GM21619 (cell line): ENCODE results near the gene SMARCB1.
"Not testable (repeated sequence)": the region's sequence is repeated elsewhere in the genome, so short reads cannot be mapped to it uniquely, and the experiment has no call there.

Experiments used
- ATAC-seq: cut with Tn5 transposase; IDR thresholded peaks from one replicate; pipeline ENCODE4 v1.9.1; 2021; ENCODE audit not compliant: unreplicated experiment

The SMARCB1 gene

DNA sequence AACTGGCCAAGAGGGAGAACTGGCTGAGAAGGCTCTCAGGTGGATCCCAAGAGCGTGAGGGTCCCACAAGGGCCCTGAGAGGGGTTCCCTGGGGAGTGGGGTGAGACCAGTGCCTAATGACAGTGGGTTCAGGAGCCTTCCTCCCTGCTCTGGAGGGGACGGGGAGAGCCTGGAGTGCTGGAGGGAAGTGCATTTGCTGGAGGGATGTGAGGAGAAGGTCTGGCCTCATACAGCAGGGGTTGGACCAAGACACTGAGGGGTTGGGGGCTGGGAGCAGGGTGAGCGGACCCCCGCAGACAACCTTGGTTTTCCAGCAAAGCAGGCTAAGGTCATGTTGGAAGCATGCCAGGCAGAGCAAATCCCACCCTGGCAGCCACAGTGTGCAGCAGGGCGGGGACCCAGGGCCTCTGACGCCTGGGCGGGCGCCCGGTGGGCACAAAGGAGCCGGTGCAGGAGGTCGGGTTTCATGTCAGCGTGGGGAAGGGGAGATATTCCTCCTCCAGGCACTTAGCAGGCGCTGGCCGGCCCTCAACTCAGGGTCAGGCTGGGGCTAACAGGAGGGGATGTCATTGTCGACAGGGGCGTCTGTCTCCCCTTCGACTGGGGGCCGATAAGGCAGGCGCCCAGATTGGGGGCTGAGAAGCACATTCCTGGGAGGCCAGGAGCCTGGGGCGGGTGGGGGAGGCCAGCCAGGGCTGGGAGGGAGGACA, 55.1 kb downstream of the SMARCB1 start:
- ATAC-seq, result no peak

DNA sequence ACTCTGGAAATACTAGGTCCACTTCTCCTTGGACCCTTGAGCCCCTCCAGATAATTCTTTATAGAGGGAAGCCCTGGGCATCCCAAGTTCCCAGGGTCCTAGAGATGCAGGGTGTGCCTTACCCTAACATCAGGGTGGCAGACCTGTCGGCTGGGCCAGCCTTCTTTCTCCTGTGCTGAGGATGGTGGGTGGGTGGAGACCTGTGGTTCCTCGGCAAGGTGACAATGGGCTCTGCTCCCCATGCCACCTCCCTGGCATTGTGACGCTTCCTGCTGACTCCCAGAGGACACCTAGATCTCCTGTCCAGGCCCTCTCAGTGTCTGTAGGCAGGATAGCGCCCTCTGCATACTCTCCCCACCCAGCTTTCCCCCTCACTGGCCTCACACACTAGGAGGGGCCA, 55.8 kb downstream of the SMARCB1 start:
- no peak for ATAC-seq

DNA sequence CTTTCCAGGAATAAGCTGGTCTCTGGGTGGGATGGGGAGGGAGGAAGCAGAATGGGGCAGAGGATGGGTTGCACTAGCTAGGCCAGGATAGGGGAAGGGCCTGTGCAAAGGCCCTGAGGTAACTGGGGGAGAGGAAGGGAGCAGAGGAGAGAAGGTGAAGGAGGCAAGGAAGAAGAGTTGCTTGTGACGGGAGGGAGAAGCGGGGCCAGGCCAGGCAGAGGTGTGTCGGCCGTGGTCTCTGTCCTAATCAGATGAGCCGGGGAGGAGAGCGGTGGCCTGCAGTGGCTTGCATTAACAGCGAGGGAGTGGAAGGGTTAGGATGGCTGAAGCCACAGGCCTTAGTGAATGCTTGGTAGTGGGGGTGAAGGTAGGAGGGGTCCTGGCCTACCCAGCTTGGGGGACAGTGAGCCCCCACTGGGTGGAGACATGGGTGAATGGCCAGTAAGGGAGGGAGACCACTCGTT, 58.0 kb downstream of the SMARCB1 start:
- no peak for ATAC-seq

DNA sequence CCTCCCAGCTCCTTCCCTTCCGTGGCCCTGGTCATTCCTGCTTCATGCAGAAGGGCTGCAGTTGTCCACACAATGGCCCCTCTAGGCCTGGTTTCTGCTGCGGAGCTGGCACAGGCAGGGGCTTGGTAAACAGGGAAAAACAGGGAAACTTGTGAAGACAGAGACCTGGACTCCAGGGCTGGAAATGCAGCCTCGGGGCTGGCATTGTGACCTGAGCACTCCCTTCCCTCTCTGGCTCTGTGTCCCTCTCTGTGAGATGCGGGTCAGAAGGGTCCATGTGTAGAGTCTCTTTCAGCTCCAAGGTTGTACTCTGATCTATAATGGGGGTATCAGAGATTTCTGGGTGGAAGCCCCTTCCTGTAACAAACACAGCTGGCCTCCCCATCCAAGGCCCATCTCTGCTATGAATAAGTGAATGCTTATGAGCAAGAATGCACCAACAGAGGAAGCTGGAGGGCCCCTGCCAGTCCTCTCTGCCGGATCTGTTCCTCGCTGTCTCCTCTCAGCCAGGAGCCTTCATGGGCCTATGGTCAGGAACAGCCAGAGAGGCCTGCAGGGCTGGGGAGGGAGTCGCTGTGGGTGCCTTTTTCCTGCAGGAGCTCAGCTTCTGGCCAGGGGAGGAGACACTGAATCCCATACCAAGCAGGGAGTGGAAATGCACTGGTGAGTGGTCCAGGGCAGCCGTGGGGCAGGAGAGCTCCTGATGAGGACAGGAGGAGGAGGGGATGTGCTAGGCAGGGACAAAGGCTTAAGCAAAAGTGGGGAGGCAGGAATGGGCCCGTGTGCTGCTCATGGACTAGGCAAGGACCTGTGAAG, 58.7 kb downstream of the SMARCB1 start:
- no peak for ATAC-seq

DNA sequence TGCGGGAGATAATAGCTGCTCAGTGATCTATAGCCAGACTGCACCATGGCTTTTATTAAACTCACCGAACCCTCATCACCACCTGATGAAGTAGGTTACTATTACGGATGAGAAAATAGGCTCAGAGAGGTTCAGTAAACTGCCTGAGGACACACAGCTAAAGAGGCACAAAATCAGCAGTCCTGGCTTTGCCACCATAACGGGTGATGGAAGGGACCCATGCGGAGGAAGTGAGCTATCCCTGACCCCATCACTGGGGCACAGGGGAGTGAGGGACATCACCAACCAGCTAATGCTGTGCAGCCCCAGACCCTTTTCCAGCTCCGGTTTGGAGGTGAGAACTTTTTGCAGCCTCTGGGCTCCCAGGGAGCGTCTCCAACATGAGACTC, 59.3 kb downstream of the SMARCB1 start:
- no peak for ATAC-seq

DNA sequence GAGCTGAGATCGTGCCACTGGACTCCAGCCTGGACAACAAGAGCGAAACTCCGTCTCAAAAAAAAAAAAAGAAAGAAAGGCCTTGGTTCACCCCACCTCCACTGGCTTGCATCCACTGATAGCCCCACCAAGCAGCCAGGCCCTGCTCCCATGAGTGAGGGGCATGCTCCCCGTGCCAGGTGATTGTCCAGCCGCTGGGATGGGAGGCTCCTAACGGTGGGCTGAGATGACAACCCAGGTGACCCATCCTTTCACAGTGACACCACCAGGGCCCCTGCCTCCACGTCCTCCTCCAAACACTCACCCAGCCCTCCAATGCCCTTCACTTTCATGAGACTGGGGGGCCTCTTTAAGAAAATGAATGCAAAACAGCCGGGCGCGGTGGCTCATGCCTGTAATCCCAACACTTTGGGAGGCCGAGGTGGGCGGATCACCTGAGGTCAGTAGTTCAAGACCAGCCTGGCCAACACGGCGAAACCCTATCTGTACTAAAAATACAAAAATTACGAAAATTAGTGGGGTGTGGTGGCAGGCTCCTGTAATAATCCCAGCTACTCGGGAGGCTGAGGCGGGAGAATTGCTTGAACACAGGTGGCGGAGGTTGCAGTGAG, 60.6 kb downstream of the SMARCB1 start:
- ATAC-seq, result no peak

DNA sequence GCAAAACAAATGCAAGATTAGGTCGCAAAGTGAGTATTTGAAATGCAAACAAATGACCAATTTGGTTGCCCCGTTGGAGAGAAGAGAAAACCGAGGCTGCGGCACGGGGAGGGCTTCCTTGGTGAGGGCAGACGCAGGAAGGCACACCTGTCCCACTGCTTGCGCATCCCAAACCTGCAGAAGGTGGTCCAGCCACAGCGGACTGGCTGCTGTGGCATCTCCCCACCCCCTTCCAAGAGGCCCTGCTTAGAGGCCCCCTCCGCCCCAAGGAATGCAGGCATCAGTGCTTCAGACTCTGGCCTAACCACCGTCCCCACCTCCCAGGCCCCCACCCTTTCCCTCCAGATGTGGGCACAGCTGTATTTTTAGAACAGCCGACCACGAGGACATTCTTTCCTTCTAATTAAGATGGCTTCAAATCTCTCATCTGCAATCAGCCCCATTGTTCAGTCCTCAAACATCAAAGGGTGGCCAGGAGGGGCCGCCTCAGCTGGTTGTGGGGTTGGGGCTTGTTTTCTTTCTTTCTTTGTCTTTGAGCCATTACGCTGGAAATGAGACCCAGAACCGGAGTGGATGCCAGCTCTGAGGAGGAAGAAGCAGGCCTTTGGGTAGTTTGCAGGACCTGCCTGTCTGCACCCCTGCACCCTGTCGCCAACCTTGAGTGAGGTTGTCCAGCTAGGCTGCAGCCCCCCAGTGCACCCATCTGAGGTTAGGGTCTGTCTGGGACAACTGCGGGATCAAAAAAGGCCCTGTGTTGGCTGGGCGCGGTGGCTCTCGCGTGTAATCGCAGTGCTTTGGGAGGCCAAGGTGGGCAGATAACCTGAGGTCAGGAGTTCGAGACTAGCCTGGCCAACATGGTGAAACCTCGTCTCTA, 61.5 kb downstream of the SMARCB1 start:
- no peak for ATAC-seq

DNA sequence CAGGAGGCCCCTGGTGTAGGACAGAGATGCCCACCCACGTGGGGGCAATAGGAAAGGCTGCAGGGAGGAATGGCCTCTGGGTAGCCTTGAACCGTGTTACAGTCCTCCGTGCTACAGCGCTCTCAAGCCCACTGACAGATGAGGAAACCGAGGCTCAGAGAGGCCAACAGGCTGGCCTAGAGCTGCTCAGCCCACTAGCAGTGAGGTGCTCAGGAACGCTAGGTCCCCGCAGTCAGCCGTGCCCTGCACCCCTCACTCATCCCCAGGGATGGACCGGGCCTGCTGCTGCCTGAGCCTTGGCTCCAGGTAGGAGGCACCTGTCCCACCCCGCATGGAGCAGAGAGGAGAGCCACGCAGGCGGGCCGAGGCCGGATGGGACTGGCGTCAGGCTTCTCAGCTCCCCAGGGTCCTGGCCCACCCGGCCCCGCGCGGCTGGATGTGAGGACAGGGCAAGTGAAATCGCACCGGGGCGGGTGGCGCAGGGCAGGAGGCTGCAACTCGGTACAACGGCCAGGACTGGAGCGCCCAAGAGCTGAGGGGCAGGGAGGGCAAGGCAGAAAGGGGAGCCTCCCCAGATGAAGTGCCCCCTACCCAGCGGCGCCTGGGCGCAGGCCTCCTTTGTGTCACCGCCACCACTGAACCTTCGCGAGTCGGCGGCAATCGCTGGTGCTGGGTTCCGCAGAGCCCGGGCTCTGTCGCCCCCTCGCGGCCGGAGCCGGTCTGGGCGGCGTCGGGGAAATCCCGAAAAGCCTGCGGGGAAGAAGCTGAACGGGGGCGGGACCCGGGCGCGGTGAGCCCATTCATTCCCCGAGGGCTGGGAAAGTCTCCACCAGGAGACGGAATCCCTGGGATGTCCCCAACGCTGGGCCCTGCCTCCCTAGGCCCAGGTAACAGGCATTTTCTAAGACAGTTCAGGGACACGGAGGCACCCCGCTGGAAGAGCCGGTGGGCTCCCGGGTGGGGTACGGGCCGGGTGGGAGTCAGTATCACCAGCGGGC, 62.5 kb downstream of the SMARCB1 start:
- peak; percentile 40 for ATAC-seq

DNA sequence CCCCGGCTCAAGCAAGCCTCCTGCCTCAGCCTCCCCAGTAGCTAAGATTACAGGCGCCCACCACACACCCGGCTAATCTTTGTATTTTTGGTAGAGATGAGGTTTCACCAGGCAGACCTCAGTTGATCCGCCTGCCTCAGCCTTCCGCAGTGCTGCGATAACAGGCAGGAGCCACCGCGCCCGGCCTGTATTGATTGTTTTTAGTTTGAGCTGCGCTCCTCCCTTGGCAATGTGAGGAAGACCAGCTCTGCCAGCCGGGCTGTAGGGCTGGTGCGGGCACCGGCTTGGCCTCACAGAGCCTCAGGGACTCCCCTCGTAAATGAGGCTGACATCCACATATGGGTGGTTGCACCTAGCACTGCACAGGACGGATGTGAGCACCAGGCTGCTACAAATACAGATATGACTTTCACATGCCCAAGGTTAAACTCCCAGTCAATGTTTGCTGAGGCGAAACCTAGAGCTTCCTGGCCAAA, 63.4 kb downstream of the SMARCB1 start:
- ATAC-seq, result peak; percentile 74

DNA sequence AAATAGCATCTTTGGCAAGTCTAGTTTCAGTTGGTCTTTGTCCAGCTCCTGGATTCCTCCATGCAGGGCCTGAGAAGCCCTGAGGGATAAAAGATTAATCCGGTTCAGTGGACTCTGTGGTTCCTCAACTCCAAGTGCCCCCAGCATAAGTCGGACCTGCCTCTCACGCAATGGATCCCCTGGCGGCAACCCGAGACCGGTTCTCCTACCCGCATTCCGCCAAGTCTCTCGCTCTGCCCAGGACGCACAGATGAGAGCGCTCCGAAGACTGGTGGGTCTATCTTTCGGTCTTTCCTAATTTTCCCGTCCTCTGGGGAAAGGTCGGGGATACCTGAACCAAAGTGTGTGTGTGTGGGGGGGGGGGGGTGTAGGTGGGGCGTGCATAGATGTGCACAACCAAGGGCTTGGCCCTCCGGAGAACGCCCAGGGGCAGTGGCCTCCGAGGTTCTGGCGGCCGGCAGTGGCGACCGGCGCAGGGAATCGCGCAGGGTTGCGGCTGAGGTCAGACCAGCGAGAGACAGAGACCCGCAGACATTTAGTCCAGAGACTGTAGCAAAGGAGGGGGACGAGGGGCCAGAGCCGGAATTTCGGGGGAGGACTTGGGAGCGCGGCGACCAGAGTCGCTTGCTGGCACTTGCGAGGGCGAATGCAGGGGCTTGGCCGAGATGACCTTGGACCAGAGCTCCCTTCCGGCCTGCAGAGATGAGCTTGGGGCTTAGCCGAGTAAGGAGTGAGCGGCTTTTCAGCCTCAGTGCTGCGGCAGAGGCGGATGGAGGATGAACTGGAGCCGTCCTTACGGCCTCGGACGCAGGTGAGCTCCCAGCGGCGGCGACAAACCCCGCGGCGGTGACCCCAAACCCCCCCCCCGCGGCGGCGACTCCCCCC, 70.2 kb downstream of the SMARCB1 start:
- peak; percentile 40 for ATAC-seq

DNA sequence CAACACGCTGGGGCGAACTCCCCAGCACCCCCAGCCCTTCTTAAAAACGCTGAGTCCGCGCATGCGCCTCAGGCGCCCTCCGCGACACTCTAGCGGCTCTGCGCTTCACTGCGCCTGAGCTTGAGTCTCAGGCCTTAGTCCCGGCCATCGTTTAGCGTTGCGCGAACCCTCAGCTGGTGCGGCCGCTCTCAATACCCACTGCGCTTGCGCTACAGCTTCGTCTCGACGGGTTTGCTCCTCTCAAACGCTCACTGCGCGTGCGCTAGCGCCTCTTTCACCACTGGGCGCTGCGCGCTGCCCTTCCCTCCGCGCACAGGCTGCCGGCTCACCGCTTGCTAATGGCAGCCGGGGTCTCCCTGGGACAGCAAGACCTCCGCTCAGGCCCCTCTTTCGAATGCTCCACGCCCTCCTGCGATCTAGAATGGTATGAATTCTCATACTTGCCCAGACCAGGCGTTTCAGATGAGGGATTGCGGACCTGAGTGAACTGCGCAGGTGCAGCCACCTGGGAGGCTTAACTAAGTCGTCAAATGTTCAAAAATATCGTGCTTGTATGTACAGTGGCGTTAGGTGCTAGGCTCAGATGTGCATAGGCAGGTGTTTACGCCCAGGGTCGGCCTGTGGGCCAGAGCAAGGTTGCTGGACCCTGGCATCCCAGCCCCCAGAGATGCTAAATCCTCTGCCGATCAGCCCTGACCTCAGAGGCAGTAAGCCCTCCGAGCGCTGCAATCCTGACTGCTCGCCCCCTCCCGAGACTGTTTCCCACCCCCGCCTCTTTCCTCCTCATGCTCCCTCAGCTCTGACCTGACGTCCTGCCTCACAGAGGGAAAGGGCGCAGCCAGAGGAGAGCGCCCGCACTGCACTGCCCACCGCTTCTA, 71.1 kb downstream of the SMARCB1 start, which contains the start of gene SLC2A11:
Gene SLC2A11 (plus strand): TSS at position 270 of the 878 bp plus-strand sequence. CDS start 125 bp downstream, at position 395.
- peak; percentile 79 for ATAC-seq

DNA sequence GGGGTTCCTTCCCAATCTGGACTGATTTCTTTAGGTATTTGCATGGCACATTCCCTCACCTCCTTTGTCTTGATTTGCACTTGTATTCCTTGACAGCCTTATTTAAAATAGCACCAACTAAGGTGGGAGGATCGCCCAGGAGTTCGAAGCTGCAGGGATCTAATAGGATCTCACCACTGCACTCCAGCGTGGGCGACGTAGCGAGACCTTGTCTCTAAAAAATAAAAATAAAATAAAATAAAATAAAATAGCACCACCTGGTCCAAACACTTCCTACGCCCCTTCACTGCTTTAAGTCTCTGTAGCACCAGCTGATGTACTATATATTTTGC, 71.7 kb downstream of the SMARCB1 start:
- no peak for ATAC-seq

DNA sequence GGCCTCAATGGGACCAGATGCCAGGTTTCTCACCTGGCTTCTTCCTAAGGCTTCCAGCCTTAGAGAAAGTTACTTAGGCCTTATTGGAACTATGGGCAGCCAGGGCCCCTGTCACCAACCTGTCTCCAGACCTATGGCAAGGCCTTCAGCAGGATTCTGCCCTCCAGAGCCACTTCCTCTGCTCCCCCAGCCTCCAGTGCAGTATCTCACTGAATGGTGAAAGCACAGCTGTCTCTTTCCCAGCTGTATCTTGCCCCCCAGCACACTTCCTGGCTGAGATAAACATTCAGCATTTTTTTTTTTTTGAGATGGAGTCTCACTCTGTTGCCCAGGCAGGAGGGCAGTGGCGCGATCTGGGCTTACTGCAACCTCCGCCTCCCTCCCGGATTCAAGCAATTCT, 72.4 kb downstream of the SMARCB1 start:
- ATAC-seq, result no peak

DNA sequence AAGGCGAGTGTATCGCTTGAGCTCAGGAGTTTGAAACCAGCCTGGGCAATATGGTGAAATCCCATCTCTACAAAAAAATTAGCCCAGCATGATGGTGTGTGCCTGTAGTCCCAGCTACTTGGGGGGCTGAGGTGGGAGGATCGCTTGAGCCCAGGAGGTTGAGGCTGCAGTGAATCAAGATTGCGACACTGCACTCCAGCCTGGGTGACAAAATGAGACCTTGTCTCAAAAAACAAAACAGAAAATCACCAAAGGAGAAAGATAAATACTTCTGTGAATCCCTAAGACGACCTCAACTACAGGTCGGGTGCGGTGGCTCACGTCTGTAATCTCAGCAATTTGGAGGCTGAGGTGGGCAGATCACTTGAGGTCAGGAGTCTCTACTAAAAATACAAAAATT, 73.4 kb downstream of the SMARCB1 start:
- not testable (repeated sequence) for ATAC-seq

DNA sequence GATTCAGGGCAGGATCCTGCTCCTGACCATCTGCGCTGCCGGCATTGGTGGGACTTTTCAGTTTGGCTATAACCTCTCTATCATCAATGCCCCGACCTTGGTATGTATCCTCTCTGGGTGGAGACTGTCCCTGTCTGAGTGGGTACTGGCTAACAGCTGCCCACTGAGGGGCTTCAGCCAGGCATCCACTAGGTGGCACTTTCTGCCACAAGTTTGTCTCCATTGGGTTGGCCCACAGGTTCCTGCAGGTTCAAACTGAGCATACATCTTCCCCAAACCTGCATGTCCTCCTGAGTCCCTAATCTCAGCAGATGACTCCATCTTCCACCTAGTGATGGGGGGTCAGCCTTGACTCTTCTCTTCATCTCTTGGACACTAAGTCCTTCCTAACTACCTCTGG, 75.3 kb downstream of the SMARCB1 start:
- ATAC-seq, result no peak

DNA sequence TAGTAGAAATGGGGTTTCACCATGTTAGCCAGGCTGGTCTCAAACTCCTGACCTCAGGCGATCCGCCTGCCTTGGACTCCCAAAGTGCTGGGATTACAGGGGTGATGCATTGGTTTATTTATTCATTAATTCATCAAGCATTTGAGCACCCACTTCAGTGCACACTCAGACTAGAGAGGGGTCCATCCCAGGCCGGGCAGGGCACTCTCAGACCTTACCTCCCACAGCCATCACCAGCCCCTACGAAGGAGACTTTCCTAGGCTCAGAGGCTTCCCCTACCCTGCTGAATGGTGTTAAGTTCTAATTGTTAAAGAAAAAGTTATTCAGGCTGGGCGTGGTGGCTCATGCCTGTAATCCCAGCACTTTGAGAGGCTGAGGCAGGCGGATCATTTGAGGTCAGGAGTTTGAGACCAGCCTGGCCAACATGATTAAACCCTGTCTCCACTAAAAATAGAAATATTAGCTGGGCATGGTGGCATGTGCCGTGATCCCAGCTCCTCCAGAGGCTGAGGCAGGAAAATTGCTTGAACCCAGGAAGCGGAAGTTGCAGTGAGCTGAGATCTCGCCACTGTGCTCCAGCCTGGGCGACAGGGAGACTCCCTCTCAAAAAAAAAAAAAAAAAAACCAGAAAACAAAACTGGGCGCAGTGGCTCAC, 77.9 kb downstream of the SMARCB1 start:
- ATAC-seq, result not testable (repeated sequence)

DNA sequence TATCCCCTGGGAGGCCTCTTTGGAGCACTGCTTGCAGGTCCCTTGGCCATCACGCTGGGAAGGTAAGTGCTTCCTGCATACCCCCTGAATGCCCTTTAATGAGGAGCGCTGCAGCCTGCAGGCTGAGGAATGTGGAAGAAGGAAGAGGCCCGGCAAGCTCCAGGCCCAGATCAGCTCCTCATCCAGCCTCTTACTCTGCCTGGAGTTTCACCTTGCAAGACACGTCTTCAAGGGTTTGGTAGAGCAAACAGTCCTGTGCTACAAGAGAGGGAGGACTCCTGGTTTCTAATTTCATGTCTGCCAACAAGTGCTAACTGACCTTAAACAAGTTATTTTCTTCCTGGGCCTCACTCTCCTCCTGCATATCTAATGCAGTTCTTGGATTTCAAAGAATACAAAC, 81.8 kb downstream of the SMARCB1 start:
- no peak for ATAC-seq
